Measurements from ENCODE around the gene SCNM1. TPM values are rescaled to one million over a fixed set of nuclear protein-coding genes. Genes with fewer than 3 reads are reported as not detected.

The SCNM1 gene, protein sequence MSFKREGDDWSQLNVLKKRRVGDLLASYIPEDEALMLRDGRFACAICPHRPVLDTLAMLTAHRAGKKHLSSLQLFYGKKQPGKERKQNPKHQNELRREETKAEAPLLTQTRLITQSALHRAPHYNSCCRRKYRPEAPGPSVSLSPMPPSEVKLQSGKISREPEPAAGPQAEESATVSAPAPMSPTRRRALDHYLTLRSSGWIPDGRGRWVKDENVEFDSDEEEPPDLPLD
- total RNA-seq: 45.0 and 49.8 TPM in 2 replicates
- long read RNA-seq, transcript SCNM1-202 (7 exons, 2,016 nt): major isoform, 17 of 44 reads
- long read RNA-seq, partial matches to known transcripts: 1 of 44 reads
- long read RNA-seq, other reads (novel, unspliced or antisense): 22 of 44 reads

DNA sequence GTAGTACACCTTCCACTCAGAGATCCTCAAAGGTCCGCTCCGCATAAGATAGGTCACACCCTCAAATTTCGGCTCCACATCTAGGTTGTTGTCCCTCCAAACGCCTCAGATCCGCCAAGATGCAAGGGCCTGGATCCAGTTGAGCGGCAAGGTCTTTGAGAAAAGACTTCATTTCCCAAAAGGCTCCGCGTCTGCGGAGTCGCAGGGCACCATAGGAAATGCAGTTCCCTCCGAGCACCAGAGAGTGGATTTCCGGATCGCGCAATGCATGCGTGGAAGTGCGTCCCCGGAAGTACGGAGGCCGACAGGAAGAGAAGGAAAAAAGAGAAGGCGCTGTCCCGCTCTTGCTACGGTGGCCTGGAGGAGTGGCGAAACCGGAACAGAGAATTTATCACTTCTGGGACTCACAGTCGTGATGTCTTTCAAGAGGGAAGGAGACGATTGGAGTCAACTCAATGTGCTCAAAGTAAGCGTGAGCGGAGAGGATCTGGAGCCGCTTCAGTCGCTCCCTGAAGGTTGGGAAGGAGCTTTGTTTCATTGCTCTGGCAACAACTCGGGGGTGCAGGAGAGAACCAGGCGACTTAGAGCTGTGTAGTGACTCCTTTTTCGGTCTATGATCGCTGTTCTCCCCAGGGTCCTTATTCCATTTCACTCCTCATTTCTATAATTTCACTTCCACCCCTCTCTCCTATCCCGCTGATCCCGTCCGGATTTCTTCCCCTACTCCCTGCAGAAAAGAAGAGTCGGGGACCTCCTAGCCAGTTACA is at the start of gene SCNM1, which contains the start of gene LYSMD1:
SCNM1 (plus strand) TSS at position 407 of the 767 bp plus-strand sequence; CDS start at position 416, 9 bp downstream.
LYSMD1 (minus strand) TSS at position 165 of the 767 bp plus-strand sequence. CDS start 644 bp downstream, outside the sequence.
- Mint-ChIP-seq H3K4me1 (ENCODE audit: unreplicated experiment) (peaks cover 31% of the 10 kb centered on the region), H3K27ac (ENCODE audit: unreplicated experiment) (peak within 1 kb of the TSS; percentile 97), H3K36me3 (ENCODE audit: unreplicated experiment) (peaks cover 17% of the 10 kb centered on the region), H3K9me3 (ENCODE audit: unreplicated experiment) (no peaks in the 10 kb centered on the region), H3K4me3 (ENCODE audit: unreplicated experiment) (peak within 1 kb of the TSS; percentile 98), H3K27me3 (ENCODE audit: unreplicated experiment) (no peaks in the 10 kb centered on the region)
- peak; percentile 97 for DNase-seq (ENCODE audit: extremely low spot score, unreplicated experiment)
- TF ChIP-seq, protein P1, sequence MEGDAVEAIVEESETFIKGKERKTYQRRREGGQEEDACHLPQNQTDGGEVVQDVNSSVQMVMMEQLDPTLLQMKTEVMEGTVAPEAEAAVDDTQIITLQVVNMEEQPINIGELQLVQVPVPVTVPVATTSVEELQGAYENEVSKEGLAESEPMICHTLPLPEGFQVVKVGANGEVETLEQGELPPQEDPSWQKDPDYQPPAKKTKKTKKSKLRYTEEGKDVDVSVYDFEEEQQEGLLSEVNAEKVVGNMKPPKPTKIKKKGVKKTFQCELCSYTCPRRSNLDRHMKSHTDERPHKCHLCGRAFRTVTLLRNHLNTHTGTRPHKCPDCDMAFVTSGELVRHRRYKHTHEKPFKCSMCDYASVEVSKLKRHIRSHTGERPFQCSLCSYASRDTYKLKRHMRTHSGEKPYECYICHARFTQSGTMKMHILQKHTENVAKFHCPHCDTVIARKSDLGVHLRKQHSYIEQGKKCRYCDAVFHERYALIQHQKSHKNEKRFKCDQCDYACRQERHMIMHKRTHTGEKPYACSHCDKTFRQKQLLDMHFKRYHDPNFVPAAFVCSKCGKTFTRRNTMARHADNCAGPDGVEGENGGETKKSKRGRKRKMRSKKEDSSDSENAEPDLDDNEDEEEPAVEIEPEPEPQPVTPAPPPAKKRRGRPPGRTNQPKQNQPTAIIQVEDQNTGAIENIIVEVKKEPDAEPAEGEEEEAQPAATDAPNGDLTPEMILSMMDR (IDR thresholded peaks at IDR 0.05): no peak

DNA sequence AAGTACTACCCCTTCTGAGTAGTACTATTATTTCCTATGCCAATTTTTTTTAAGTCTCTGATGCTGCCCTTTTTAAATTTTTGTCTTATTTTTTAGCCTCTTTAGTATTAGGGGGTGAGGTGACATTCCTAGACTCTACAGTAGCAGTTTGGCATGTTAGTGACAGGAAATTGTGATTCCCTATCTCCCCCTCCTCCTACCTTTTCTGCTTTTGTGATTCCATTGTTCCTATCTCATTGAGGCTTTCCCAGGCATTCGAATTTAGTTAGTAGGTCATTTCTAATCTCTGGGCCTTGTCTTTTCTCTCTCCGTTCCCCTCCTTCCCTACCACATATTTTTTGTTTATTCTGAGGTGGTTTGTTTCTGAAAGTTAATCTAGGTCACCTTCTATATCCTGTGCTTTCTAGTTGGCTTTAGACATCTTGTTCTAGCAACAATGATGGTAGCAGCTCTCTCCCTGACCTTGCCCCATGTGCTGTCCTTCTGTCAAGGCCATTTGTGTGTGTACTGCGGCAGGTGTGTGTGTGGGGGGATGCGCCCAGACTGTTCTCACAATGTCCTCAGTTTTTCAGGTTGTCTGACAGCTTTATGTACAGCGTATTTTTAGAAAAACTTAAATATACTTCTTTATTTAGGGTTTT is 41.1 kb upstream of the SCNM1 start:
- Mint-ChIP-seq H3K27me3 (ENCODE audit: unreplicated experiment) (no peaks in the 10 kb centered on the region), H3K36me3 (ENCODE audit: unreplicated experiment) (peaks cover 13% of the 10 kb centered on the region), H3K4me3 (ENCODE audit: unreplicated experiment) (no peak overlapping the region), H3K4me1 (ENCODE audit: unreplicated experiment) (no peaks in the 10 kb centered on the region), H3K27ac (ENCODE audit: unreplicated experiment) (no peak overlapping the region), H3K9me3 (ENCODE audit: unreplicated experiment) (no peaks in the 10 kb centered on the region)
- TF ChIP-seq, protein P1 (IDR thresholded peaks at IDR 0.05): no peak
- DNase-seq (ENCODE audit: extremely low spot score, unreplicated experiment): no peak

DNA sequence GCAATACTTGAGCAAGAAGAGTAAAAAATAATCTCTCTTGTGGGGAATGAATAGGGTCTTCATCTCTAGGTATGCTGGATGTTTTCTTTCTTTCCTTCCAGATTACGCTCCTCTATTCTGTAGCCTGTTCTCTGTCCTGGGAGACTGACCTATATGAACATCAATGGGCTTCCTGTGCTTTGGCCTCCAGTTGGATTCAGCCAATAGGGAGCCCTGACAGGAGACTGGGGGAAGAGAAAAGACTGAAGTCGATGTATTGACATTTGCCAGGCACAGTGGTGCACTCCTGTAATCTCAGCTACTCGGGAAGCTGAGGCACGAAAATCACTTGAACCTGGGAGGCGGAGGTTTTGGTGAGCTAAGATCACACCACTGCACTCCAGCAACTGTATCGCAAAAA is 37.1 kb upstream of the SCNM1 start:
- no peak for DNase-seq (ENCODE audit: extremely low spot score, unreplicated experiment)
- H3K36me3 Mint-ChIP-seq (ENCODE audit: unreplicated experiment): peaks cover 4% of the 10 kb centered on the region
- no peaks in the 10 kb centered on the region for H3K9me3 Mint-ChIP-seq (ENCODE audit: unreplicated experiment)
- TF ChIP-seq, protein P1 (IDR thresholded peaks at IDR 0.05): no peak
- H3K4me3 Mint-ChIP-seq (ENCODE audit: unreplicated experiment): no peak overlapping the region
- no peak overlapping the region for H3K27ac Mint-ChIP-seq (ENCODE audit: unreplicated experiment)
- peaks cover 12% of the 10 kb centered on the region for H3K4me1 Mint-ChIP-seq (ENCODE audit: unreplicated experiment)
- H3K27me3 Mint-ChIP-seq (ENCODE audit: unreplicated experiment): peaks cover 6% of the 10 kb centered on the region

DNA sequence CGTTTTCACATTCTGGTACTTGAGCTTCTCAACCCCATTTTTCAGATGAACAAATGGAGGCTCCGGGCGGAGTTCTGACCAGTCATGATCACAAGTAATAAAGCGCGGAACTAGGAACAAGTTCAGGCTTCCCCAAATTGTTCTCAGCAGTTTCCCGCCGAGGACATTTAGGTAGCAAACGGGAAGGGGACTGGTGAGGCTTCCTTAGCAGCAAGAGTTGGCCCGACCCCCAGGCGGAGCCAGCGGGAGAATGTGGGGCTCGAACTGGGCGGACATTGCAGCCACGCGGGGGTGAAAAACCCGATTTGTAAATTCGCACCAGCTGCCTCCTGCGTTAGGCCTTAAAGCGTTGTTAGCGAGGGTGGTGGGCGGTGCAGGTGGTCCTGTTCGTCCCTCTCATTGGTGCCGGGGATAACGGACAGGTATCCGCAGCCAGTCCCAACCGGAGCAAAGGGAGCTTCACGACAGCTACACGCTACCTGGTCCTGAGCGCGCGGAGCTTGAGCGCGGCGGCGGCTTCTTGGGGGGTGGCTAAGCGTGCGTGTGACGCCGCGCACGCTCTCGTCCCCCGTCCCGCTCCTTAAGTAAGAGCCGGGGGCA is 34.9 kb upstream of the SCNM1 start:
- no peak for DNase-seq (ENCODE audit: extremely low spot score, unreplicated experiment)
- Mint-ChIP-seq H3K36me3 (ENCODE audit: unreplicated experiment) (peaks cover 13% of the 10 kb centered on the region), H3K9me3 (ENCODE audit: unreplicated experiment) (no peaks in the 10 kb centered on the region), H3K27me3 (ENCODE audit: unreplicated experiment) (peaks cover 6% of the 10 kb centered on the region), H3K4me3 (ENCODE audit: unreplicated experiment) (peak overlapping the region; percentile 66), H3K27ac (ENCODE audit: unreplicated experiment) (no peak overlapping the region), H3K4me1 (ENCODE audit: unreplicated experiment) (peaks cover 12% of the 10 kb centered on the region)
- TF ChIP-seq, protein P1 (IDR thresholded peaks at IDR 0.05): no peak

All from osteocyte (in vitro differentiated cells).